ENCODE results near the gene LPIN1.
"Not testable (repeated sequence)": the region's sequence is repeated elsewhere in the genome, so short reads cannot be mapped to it uniquely, and the experiment has no call there.

LPIN1 gene

DNA sequence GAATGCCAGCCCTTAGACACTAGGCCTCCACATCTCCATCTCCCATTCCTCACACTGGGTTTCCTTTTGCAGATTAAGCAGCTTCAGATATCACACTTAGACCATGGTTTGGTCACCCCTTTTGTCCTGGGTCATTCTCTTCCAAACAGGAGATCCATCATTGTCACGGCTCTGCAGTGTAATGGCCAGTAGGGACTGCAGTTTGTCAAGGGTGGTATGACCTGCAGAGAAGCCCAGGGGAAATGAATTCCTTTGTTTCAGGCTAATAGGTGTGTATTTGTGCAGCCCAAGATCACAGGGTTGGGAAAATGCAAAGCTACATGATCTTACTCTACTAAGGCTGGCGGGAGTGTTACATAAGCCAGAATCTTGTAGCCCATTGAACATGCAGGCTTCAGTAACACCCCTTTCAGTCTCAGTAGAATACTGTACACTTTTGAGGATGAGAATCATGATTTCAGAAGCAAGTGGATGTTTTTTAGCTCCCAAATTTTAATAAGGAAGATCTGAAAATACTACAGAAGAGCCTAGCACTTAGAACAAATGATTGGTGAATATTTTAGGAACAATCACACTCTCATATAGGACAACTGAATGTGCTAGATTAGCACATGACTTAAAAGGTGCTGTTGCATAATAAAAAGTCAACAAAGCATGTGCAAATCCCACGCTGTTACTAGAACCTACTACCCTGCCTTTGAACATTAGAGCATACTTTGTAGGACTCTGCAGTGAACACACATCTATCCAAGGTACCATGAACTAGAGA lies 24.0 kb upstream of the LPIN1 start:
- TF ChIP-seq, protein P1, sequence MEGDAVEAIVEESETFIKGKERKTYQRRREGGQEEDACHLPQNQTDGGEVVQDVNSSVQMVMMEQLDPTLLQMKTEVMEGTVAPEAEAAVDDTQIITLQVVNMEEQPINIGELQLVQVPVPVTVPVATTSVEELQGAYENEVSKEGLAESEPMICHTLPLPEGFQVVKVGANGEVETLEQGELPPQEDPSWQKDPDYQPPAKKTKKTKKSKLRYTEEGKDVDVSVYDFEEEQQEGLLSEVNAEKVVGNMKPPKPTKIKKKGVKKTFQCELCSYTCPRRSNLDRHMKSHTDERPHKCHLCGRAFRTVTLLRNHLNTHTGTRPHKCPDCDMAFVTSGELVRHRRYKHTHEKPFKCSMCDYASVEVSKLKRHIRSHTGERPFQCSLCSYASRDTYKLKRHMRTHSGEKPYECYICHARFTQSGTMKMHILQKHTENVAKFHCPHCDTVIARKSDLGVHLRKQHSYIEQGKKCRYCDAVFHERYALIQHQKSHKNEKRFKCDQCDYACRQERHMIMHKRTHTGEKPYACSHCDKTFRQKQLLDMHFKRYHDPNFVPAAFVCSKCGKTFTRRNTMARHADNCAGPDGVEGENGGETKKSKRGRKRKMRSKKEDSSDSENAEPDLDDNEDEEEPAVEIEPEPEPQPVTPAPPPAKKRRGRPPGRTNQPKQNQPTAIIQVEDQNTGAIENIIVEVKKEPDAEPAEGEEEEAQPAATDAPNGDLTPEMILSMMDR (IDR thresholded peaks at IDR 0.05; ENCODE audit: low read depth, low read length, missing control alignments), result no peak
- no peak for DNase-seq (ENCODE audit: extremely low read depth, low read depth)
- no peak overlapping the region for H3K4me3 ChIP-seq (replicated peaks; ENCODE audit: low read depth, low read length)

DNA sequence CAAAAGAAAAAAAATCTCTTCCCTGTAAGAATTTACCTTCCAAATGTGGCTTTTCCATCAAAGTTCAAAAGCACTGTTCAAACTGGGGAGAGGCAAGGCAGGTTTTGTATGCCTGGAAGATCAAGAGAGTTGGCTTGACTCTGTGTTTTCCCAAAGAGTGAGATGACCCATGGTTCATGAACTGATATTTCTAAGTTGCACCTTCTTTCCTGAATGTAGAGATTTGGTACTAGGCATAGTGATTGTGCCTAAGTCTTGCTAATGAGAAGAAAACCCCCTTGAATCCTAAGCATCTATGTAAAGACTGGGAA lies 23.4 kb upstream of the LPIN1 start:
- TF ChIP-seq, protein P1 (IDR thresholded peaks at IDR 0.05; ENCODE audit: low read depth, low read length, missing control alignments), result no peak
- no peak for DNase-seq (ENCODE audit: extremely low read depth, low read depth)
- no peak overlapping the region for H3K4me3 ChIP-seq (replicated peaks; ENCODE audit: low read depth, low read length)

DNA sequence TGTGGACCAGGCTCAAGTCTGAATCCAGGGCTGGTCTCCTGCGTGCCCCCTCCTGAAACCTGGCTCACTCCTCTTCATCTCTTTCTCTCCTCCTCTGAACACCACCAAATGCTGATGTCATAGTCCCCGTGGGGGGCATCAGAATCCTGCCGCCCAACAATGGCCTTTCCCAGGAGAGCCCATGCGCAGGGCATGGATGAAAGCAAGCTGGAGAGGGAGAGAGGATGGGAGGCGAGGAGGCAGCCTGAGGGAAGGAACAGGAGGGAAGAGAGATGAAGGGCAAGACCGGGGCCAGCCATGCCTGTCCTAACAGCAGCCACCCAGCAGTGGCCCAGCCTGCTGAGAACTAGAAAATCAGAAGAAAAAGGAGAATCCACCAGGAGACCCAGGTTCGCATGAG lies 22.3 kb upstream of the LPIN1 start:
- H3K4me3 ChIP-seq (replicated peaks; ENCODE audit: low read depth, low read length), result no peak overlapping the region
- TF ChIP-seq, protein P1 (IDR thresholded peaks at IDR 0.05; ENCODE audit: low read depth, low read length, missing control alignments), result no peak
- no peak for DNase-seq (ENCODE audit: extremely low read depth, low read depth)

DNA sequence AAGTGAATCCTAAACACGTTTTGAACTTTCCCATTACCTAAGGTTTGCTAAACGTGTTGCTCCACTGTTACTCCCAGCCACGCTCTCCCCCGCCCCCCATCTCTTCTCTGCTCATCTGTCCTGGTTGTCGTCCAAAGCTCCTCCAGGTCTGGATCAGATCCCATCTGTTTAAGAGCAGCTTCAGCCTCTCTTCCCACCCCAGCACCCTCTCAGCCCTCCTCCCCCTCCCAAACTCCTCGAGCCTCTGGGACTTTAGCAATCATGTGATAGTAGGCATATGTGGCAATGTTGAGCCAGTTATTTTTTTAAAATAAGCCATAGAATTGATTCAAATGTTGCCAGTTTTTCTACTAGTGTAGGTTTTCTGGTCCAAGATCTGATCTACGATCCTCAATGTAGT lies 20.0 kb upstream of the LPIN1 start:
- TF ChIP-seq, protein P1 (IDR thresholded peaks at IDR 0.05; ENCODE audit: low read depth, low read length, missing control alignments), result no peak
- no peak for DNase-seq (ENCODE audit: extremely low read depth, low read depth)
- H3K4me3 ChIP-seq (replicated peaks; ENCODE audit: low read depth, low read length), result no peak overlapping the region

DNA sequence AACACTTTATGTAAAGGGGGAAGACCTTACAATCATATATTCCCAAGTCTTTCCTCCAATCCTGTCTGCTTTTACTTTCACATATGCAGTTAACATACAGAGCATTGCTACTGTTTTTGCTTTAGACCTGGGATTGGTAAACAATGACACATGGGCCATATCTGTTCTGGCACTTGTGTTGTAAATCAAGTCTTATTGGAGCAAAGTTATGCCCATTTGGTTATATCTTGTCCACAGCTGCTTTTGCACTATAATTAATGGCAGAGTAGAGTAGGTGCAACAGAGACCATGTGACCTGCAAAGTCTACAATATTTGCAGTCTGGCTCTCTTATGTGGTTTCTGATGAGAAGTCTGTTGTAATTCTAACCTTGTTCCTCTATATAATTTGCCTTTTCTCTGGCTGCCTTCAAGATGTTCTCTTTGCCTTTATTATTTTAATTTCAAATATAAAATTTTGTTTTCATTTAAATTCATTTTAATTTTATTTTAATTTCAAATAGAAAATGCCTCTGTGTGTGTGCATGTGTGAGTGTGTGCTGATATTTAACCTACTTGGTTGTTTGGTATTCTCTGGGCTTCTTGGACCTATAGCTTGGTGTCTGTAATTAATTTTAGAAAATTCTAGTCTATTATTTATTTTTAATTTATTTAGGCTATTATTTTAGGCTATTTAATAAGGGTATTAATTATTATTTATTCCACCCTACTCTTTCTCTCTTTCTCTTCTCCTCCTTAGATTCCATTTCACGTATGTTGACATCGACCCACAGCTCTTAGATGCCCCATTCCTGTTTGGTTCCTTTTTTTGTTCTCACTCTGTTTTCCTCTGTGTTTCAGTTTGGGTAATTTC lies 16.8 kb upstream of the LPIN1 start:
- no peak for DNase-seq (ENCODE audit: extremely low read depth, low read depth)
- H3K4me3 ChIP-seq (replicated peaks; ENCODE audit: low read depth, low read length), result no peak overlapping the region
- TF ChIP-seq, protein P1 (IDR thresholded peaks at IDR 0.05; ENCODE audit: low read depth, low read length, missing control alignments), result no peak

DNA sequence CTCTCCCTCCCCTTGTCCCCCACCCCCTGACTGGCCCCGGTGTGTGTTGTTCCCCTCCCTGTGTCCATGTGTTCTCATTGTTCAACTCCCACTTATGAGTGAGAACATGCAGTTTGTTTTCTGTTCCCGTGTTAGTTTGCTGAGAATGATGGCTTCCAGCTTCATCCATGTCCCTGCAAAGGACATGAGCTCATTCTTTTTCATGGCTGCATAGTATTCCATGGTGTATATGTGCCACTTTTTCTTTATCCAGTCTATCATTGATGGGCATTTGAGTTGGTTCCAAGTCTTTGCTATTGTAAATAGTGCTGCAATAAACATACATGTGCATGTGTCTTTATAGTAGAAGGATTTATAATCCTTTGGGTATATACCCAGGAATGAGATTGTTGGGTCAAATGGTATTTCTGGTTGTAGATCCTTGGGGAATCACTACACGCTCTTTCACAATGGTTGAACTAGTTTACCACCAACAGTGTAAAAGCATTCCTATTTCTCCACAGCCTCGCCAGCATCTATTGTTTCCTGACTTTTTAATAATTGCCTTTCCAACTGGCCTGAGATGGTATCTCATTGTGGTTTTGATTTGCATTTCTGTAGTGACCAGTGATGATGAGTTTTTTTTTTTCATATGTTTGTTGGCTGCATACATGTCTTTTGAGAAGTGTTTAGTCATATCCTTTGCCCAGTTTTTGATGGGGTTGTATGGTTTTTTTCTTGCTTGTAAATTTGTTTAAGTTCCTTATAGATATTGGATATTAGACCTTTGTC lies 15.0 kb upstream of the LPIN1 start:
- not testable (repeated sequence) for DNase-seq (ENCODE audit: extremely low read depth, low read depth); H3K4me3 ChIP-seq (replicated peaks; ENCODE audit: low read depth, low read length)

GRCh38 chr2:11732587-11732986 lies 13.8 kb upstream of the LPIN1 start:
- DNase-seq (ENCODE audit: extremely low read depth, low read depth), result no peak
- no peak overlapping the region for H3K4me3 ChIP-seq (replicated peaks; ENCODE audit: low read depth, low read length)
- TF ChIP-seq, protein P1 (IDR thresholded peaks at IDR 0.05; ENCODE audit: low read depth, low read length, missing control alignments), result no peak

DNA sequence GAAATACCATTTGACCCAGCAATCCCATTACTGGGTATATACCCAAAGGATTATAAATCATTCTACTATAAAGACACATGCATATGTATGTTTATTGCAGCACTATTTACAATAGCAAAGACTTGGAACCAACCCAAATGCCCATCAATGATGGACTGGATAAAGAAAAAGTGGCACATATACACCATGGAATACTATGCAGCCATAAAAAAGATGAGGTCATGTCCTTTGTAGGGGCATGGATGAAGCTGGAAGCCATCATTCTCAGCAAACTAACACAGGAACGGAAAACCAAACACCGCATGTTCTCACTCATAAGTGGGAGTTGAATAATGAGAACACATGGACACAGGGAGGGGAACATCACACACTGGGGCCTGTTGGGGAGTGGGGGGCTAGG lies 8.6 kb upstream of the LPIN1 start:
- not testable (repeated sequence) for DNase-seq (ENCODE audit: extremely low read depth, low read depth); H3K4me3 ChIP-seq (replicated peaks; ENCODE audit: low read depth, low read length)
